HepG2 (cell line): ENCODE results near the gene TIMM13. TPM values are rescaled to one million over a fixed set of nuclear protein-coding genes. Genes with fewer than 3 reads are reported as not detected.

Experiments used
- AGO1 ChIP-seq: fragments of 200-400 bp; formaldehyde crosslinking; IDR thresholded peaks from 2 replicates; pipeline ENCODE4 v1.6.1; 2017; ENCODE audit warnings: mild to moderate bottlenecking, low read depth, low read length, moderate library complexity; ENCODE audit not compliant: poor library complexity, severe bottlenecking
- CTCF ChIP-seq: sonication (generic); formaldehyde crosslinking; IDR thresholded peaks from 2 replicates; pipeline ENCODE4 v1.5.0; 2020; ENCODE audit warnings: mild to moderate bottlenecking, missing genetic modification reagents, moderate library complexity
- FOXC1 ChIP-seq: sonication (generic); formaldehyde crosslinking; IDR thresholded peaks from 2 replicates; pipeline ENCODE4 v1.8.0; 2022; ENCODE audit warnings: mild to moderate bottlenecking, missing genetic modification reagents, borderline replicate concordance
- KMT2B ChIP-seq: IDR thresholded peaks from 2 replicates; pipeline ENCODE4 v1.6.1; 2016; ENCODE audit warnings: missing genetic modification reagents, missing compliant biosample characterization
- NR2F1 ChIP-seq, 2 experiments: fragments of 450-650 bp in 1 of 2; formaldehyde crosslinking in 1 of 2; IDR thresholded peaks; 2 replicates each; pipeline versions ENCODE4 v1.5.0 to v1.6.1; 2016 to 2020; ENCODE audit warnings: mild to moderate bottlenecking in 1 of 2, missing compliant biosample characterization in 1 of 2, missing genetic modification reagents in 1 of 2, moderate library complexity in 1 of 2
- NR2F2 ChIP-seq: IDR thresholded peaks from 2 replicates; pipeline ENCODE4 v1.6.1; 2012; ENCODE audit warnings: low read depth, inconsistent platforms, borderline replicate concordance
- PREB ChIP-seq: sonication (generic); formaldehyde crosslinking; IDR thresholded peaks from 2 replicates; pipeline ENCODE4 v1.4.0; 2020; ENCODE audit warnings: missing genetic modification reagents
- RAD21 ChIP-seq: fragments of 450-650 bp; formaldehyde crosslinking; IDR thresholded peaks from 2 replicates; pipeline ENCODE4 v1.5.0; 2020; ENCODE audit warnings: mild to moderate bottlenecking
- RELA ChIP-seq: sonication (generic); formaldehyde crosslinking; IDR thresholded peaks from 2 replicates; pipeline ENCODE4 v1.4.0; 2020; ENCODE audit warnings: missing genetic modification reagents
- ZNF292 ChIP-seq: sonication (generic); formaldehyde crosslinking; IDR thresholded peaks from 2 replicates; pipeline ENCODE4 v1.8.1; 2022; ENCODE audit warnings: mild to moderate bottlenecking, low read depth, missing genetic modification reagents, borderline replicate concordance
- ZNF30 ChIP-seq: sonication (generic); formaldehyde crosslinking; IDR thresholded peaks from 2 replicates; pipeline ENCODE4 v1.5.0; 2020; ENCODE audit warnings: mild to moderate bottlenecking, missing genetic modification reagents
- ZNF414 ChIP-seq: sonication (generic); formaldehyde crosslinking; IDR thresholded peaks from 2 replicates; pipeline ENCODE4 v1.5.0; 2020; ENCODE audit warnings: missing genetic modification reagents
- ZNF432 ChIP-seq: sonication (generic); formaldehyde crosslinking; IDR thresholded peaks from 2 replicates; pipeline ENCODE4 v1.5.0; 2020; ENCODE audit warnings: missing genetic modification reagents, mild to moderate bottlenecking, borderline replicate concordance
- ZNF44 ChIP-seq: sonication (generic); formaldehyde crosslinking; IDR thresholded peaks from 2 replicates; pipeline ENCODE4 v1.5.1; 2020; ENCODE audit warnings: mild to moderate bottlenecking, missing genetic modification reagents
- ZNF564 ChIP-seq: sonication (generic); formaldehyde crosslinking; IDR thresholded peaks from 2 replicates; pipeline ENCODE4 v1.8.1; 2023; ENCODE audit warnings: mild to moderate bottlenecking, missing genetic modification reagents
- ZNF687 ChIP-seq: sonication (generic); formaldehyde crosslinking; IDR thresholded peaks from 2 replicates; pipeline ENCODE4 v1.5.1; 2020; ENCODE audit warnings: mild to moderate bottlenecking, missing genetic modification reagents, moderate library complexity
- ZNF784 ChIP-seq: sonication (generic); formaldehyde crosslinking; IDR thresholded peaks from 2 replicates; pipeline ENCODE4 v1.5.1; 2020; ENCODE audit warnings: missing genetic modification reagents, mild to moderate bottlenecking, borderline replicate concordance
- ZNF891 ChIP-seq: sonication (generic); formaldehyde crosslinking; IDR thresholded peaks from 2 replicates; pipeline ENCODE4 v1.5.0; 2020; ENCODE audit warnings: mild to moderate bottlenecking, missing genetic modification reagents
- ZSCAN12 ChIP-seq: sonication (generic); formaldehyde crosslinking; IDR thresholded peaks from 2 replicates; pipeline ENCODE4 v1.9.0; 2021; ENCODE audit warnings: mild to moderate bottlenecking, missing genetic modification reagents
- polyA plus RNA-seq, 8 experiments: library from polyadenylated mRNA; depleted of rRNA in 3 of 8; stranded (reverse) in 7 of 8; unstranded in 1 of 8; fragments of >200 nt; fragmentation: Illumina TruSeq in 4 of 8; extraction: Trizol in 4 of 8; gene quantifications; 2 replicates each; pipeline versions ENCODE4 v1.2.1 to v1.2.3, GENCODE V29; 2011 to 2016; ENCODE audit warnings: low read depth in 4 of 8, missing spikeins in 1 of 8, mixed read lengths in 1 of 8; ENCODE audit not compliant: insufficient read depth in 1 of 8
- total RNA-seq, 5 experiments: library from RNA; depleted of rRNA; stranded (reverse); fragments of >200 nt; fragmentation: Illumina TruSeq; extraction: Trizol; gene quantifications; 2 replicates each; pipeline ENCODE4 v1.2.3, GENCODE V29; 2016; ENCODE audit warnings: low read depth in 1 of 5

TIMM13 gene
- total and polyA plus RNA-seq, 2 of the 13 experiments (the other 11 are each of a cell fraction or from before 2014, with no cell fraction given): 48.4 to 108 TPM

GRCh38 chr19:2426611-2427428 lies 566 bp downstream of the TIMM13 start (continued):
- TF ChIP-seq AGO1 (peak; percentile 11), ZNF564 (CRISPR knock-in tag) (peak; percentile 95), ZNF30 (CRISPR knock-in tag) (0 out of 2 replicates have a peak, but pooled peaks have one; percentile 60), CTCF (0 out of 2 replicates have a peak, but pooled peaks have one; percentile 8), ZSCAN12 (CRISPR knock-in tag) (0 out of 2 replicates have a peak, but pooled peaks have one; percentile 34), ZNF891 (CRISPR knock-in tag) (peak; percentile 6; the same call in 1 of the 2 replicates), RELA (CRISPR knock-in tag) (no peak), FOXC1 (CRISPR knock-in tag) (peak; percentile 75; the same call in 1 of the 2 replicates), ZNF687 (CRISPR knock-in tag) (peak; percentile 94), KMT2B (CRISPR knock-in tag) (no peak), RAD21 (CRISPR knock-in tag) (0 out of 2 replicates have a peak, but pooled peaks have one; percentile 30), PREB (no peak), ZNF44 (CRISPR knock-in tag) (peak; percentile 27; the same call in 1 of the 2 replicates), ZNF292 (CRISPR knock-in tag) (no peak), ZNF784 (CRISPR knock-in tag) (peak; percentile 3), ZNF432 (0 out of 2 replicates have a peak, but pooled peaks have one; percentile 24), NR2F1 (CRISPR knock-in tag; IDR thresholded peaks at IDR 0.05) (0 out of 4 replicates have a peak, but pooled peaks of 1 of the 2 experiments have one; percentile 10), ZNF414 (CRISPR knock-in tag) (0 out of 2 replicates have a peak, but pooled peaks have one; percentile 16), NR2F2 (peak; percentile 17; the same call in 1 of the 2 replicates)
